SK-N-SH (cell line): Measurements from ENCODE around the gene RPS6KB2.

ENCODE experiments used
- CTCF ChIP-seq: fragments of 200-600 bp; sonication (generic); IDR thresholded peaks from 2 replicates; pipeline ENCODE4 v1.6.1; 2017; ENCODE audit warnings: antibody characterized with exemption, mild to moderate bottlenecking, moderate library complexity
- MAX ChIP-seq: IDR thresholded peaks from 2 replicates; pipeline ENCODE4 v1.4.0; 2012; ENCODE audit warnings: low read depth
- NFIC ChIP-seq: IDR thresholded peaks from 2 replicates; pipeline ENCODE4 v1.4.0; 2012; ENCODE audit warnings: borderline replicate concordance
- POLR2AphosphoS5 ChIP-seq: IDR thresholded peaks from 2 replicates; pipeline ENCODE4 v1.6.1; 2012; ENCODE audit warnings: low read depth, low read length
- RAD21 ChIP-seq: IDR thresholded peaks from 2 replicates; pipeline ENCODE4 v1.6.1; 2012; ENCODE audit warnings: mild to moderate bottlenecking, low read length
- TCF12 ChIP-seq: IDR thresholded peaks from 2 replicates; pipeline ENCODE4 v1.4.0; 2012
- USF1 ChIP-seq: IDR thresholded peaks from 2 replicates; pipeline ENCODE4 v1.4.0; 2012; ENCODE audit warnings: low read depth, borderline replicate concordance

- TF ChIP-seq POLR2AphosphoS5 = no peak
- no peak for TF ChIP-seq MAX
- TF ChIP-seq CTCF = no peak
- no peak for TF ChIP-seq USF1
- TF ChIP-seq NFIC = no peak
- no peak for TF ChIP-seq RAD21
- TF ChIP-seq TCF12 = no peak
Observed at GRCh38 chr11:67472882-67473281, 44.6 kb downstream of the RPS6KB2 start.
